Peyer's patch (tissue), 4 donors: ENCODE measurements around the gene IL31.

Experiments
- POLR2A ChIP-seq, 2 donors: fragments of 450-650 bp; IDR thresholded peaks; one replicate each; pipeline ENCODE4 v1.5.1; 2017; ENCODE audit warnings: antibody characterized with exemption in 2 of 2, mild to moderate bottlenecking in 2 of 2, moderate library complexity in 2 of 2
- TF ChIP-seq, protein P1 (sequence below), 6 experiments: fragments of 450-650 bp in 4 of 6; fragments of 200-600 bp in 2 of 6; sonication (generic) in 1 of 6; IDR thresholded peaks; one replicate each; pipeline ENCODE4 v1.5.1; 2017 to 2019; ENCODE audit warnings: antibody characterized with exemption in 6 of 6, mild to moderate bottlenecking in 3 of 6, moderate library complexity in 1 of 6

DNA sequence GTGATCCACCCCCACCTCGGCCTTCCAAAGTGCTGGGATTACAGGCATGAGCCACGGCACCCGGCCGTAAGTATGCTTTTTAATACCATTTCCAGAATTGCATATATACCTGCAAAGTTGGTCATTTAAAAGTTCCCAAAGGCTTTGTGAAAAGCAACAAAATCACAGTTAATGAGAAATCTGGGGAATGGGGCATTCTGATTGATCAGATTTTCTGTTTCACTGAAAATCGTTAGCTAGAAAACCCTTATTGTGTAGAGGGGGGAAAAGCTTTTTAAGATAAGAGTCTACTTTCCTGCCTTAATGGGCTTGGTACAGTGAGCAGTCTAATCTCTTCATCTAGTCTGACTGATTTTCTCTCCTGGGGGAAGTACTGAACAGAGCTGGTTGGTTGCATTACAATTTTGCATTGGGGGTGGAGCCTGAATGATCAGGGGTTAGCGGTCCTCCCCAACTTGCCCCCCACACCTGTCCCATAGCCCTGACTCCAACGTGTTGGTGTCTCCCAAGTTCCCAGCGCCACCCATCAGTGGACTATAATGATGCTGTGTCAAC lies 23.8 kb downstream of the IL31 start:
- TF ChIP-seq, protein P1, sequence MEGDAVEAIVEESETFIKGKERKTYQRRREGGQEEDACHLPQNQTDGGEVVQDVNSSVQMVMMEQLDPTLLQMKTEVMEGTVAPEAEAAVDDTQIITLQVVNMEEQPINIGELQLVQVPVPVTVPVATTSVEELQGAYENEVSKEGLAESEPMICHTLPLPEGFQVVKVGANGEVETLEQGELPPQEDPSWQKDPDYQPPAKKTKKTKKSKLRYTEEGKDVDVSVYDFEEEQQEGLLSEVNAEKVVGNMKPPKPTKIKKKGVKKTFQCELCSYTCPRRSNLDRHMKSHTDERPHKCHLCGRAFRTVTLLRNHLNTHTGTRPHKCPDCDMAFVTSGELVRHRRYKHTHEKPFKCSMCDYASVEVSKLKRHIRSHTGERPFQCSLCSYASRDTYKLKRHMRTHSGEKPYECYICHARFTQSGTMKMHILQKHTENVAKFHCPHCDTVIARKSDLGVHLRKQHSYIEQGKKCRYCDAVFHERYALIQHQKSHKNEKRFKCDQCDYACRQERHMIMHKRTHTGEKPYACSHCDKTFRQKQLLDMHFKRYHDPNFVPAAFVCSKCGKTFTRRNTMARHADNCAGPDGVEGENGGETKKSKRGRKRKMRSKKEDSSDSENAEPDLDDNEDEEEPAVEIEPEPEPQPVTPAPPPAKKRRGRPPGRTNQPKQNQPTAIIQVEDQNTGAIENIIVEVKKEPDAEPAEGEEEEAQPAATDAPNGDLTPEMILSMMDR (IDR thresholded peaks at IDR 0.05): no peak
- no peak for TF ChIP-seq POLR2A (IDR thresholded peaks at IDR 0.05)
